A549 treated with RU486 at 1 μM for 4 hours (cell line): ENCODE measurements around the gene CLBA1. TPM values are rescaled to one million over a fixed set of nuclear protein-coding genes. Genes with fewer than 3 reads are reported as not detected.

ENCODE experiments used
- total RNA-seq: library from RNA; stranded (reverse); fragments of 200-300 nt; extraction: Qiagen RNA extraction; gene quantifications from 5 replicates; pipeline ENCODE4 v1.2.3, GENCODE V29; 2022; ENCODE audit warnings: low read depth

Gene CLBA1
- total RNA-seq, result 13.9 to 18.6 TPM (median 18.3 TPM) in 5 replicates

DNA sequence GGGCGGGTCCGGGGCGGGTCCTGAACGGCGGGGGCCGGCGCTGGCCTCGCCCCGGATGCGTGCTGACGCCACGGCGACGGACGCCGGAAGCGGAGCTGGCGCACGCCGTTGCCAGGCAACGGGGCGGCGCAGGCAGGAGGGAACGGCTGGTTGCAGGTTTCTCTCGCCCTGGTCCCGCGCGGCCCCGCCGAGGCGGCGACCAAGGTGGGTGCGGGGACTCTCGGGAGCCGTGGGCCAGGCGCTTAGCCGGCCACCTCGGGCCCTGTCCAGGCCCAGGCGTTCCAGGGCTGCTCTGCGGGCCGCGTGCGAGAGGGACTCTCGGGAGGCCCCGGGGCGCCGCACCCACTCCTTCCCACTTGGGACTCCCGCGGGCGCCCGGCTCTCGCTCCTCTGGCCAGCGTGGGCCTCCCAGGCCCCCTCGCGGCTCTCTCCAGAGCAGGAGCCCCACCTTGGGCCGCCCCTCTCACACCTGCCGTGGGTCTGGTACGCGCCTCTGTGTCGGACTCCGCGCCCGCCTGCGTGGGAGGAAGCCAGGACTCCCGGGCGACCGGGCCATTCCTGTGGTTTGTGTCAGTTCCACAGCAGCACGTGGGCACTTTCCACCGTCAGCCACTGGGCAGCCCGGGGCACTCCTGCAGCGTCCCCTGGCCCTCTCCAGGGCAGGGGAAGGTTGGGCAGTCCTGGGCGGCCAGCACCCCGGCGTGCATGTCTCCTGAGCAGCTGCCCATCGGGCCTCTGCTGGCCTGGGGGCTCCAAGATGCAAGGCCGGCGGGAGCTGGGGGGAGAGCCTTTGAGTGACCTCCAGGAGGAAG is at the start of gene CLBA1:
CLBA1 (plus strand) TSS at position 114 of the 812 bp plus-strand sequence; CDS start at position 758, 644 bp downstream.

GRCh38 chr14:104977681-104978653 is 7.6 kb upstream of the CLBA1 start, which contains the start of gene AHNAK2:
Gene AHNAK2 (minus strand): TSS chr14:104978374. CDS start chr14:104978237, 137 bp downstream.

GRCh38 chr14:105020815-105021655 is 35.4 kb downstream of the CLBA1 start, which contains the start of gene CDCA4:
Gene CDCA4 (minus strand): TSS chr14:105021083. CDS start chr14:105011929, 9,154 bp downstream.

Other genes with a start within 250 kb of the CLBA1 start
- 123 to 208 TPM (median 180 TPM) in 5 replicates for gene SIVA1, start 232.6 kb upstream of the CLBA1 start, total RNA-seq
- 84.1 to 113 TPM (median 101 TPM) in 5 replicates for gene AKT1, start 190.0 kb upstream of the CLBA1 start, total RNA-seq
- 2.0 to 3.8 TPM (median 3.6 TPM) in 5 replicates for gene ZBTB42, start 184.7 kb upstream of the CLBA1 start, total RNA-seq
- gene CEP170B, start 120.5 kb upstream of the CLBA1 start, total RNA-seq, result 15.5 to 27.9 TPM (median 21.4 TPM) in 5 replicates
- gene PLD4, start 60.9 kb upstream of the CLBA1 start, total RNA-seq, result not detected in 5 replicates
- 182 to 214 TPM (median 186 TPM) in 5 replicates for gene AHNAK2, start 7.4 kb upstream of the CLBA1 start, total RNA-seq
- gene CDCA4, start 35.3 kb downstream of the CLBA1 start, total RNA-seq, result 46.8 to 58.4 TPM (median 52.8 TPM) in 5 replicates
- gene GPR132, start 79.6 kb downstream of the CLBA1 start, total RNA-seq, result 0.43 to 0.64 TPM (median 0.55 TPM) in 5 replicates
- 13.6 to 24.8 TPM (median 23.0 TPM) in 5 replicates for gene JAG2, start 183.0 kb downstream of the CLBA1 start, total RNA-seq
- 25.4 to 45.8 TPM (median 42.7 TPM) in 5 replicates for gene NUDT14, start 195.5 kb downstream of the CLBA1 start, total RNA-seq